K562 (cell line): ENCODE data around the gene BLOC1S3. TPM values are rescaled to one million over a fixed set of nuclear protein-coding genes. Genes with fewer than 3 reads are reported as not detected.

Experiments
- BRD9 ChIP-seq: fragments of 450-650 bp; IDR thresholded peaks from 2 replicates; pipeline ENCODE4 v1.6.1; 2018; ENCODE audit warnings: low read depth; ENCODE audit not compliant: partially characterized antibody
- CBX8 ChIP-seq: fragments of 200-600 bp; sonication (generic); IDR thresholded peaks from 2 replicates; pipeline ENCODE4 v1.6.1; 2012; ENCODE audit warnings: borderline replicate concordance, mixed run types, low read depth, mild to moderate bottlenecking, moderate library complexity, mixed read lengths, low read length, control low read depth, inconsistent platforms; ENCODE audit not compliant: poor library complexity, severe bottlenecking; ENCODE audit errors: extremely low read depth
- GABPB1 ChIP-seq: sonication (generic); formaldehyde crosslinking; IDR thresholded peaks from 2 replicates; pipeline ENCODE4 v1.8.0; 2022; ENCODE audit warnings: mild to moderate bottlenecking, missing genetic modification reagents
- IRF9 ChIP-seq: fragments of 450-650 bp; IDR thresholded peaks from 2 replicates; pipeline ENCODE4 v1.6.1; 2016; ENCODE audit warnings: missing biosample characterization, missing genetic modification characterization
- RNF2 ChIP-seq: sonication (generic); IDR thresholded peaks from 2 replicates; pipeline ENCODE4 v1.6.1; 2016
- SMAD1 ChIP-seq: fragments of 150-350 bp; IDR thresholded peaks from 2 replicates; pipeline ENCODE4 v1.6.1; 2014; ENCODE audit warnings: low read length, low read depth; ENCODE audit not compliant: partially characterized antibody
- SREBF1 ChIP-seq: fragments of 150-350 bp; IDR thresholded peaks from 2 replicates; pipeline ENCODE4 v1.6.1; 2014; ENCODE audit warnings: antibody characterized with exemption, low read depth, low read length, borderline replicate concordance
- TFAP4 ChIP-seq: sonication (generic); formaldehyde crosslinking; IDR thresholded peaks from 2 replicates; pipeline ENCODE4 v1.8.0; 2022; ENCODE audit warnings: missing genetic modification reagents, mild to moderate bottlenecking, moderate library complexity, borderline replicate concordance
- THRA ChIP-seq: fragments of 450-650 bp; IDR thresholded peaks from 2 replicates; pipeline ENCODE4 v1.6.1; 2017; ENCODE audit warnings: mild to moderate bottlenecking, moderate library complexity
- THRAP3 ChIP-seq: fragments of 450-650 bp; IDR thresholded peaks from 2 replicates; pipeline ENCODE4 v1.6.1; 2016; ENCODE audit warnings: mild to moderate bottlenecking, inconsistent platforms, borderline replicate concordance
- TSHZ1 ChIP-seq: fragments of 250-450 bp; sonication (Bioruptor Pico); IDR thresholded peaks from 2 replicates; pipeline ENCODE4 v1.4.0; 2020; ENCODE audit warnings: mild to moderate bottlenecking, moderate library complexity
- WHSC1 ChIP-seq: IDR thresholded peaks from one replicate; pipeline ENCODE4 v1.6.1; 2012; ENCODE audit warnings: low read length, control low read depth, inconsistent platforms
- ZBTB9 ChIP-seq: fragments of 450-650 bp; formaldehyde crosslinking; IDR thresholded peaks from 2 replicates; pipeline ENCODE4 v1.4.0; 2020; ENCODE audit warnings: mild to moderate bottlenecking, moderate library complexity
- ZKSCAN3 ChIP-seq: fragments of 250-450 bp; sonication (Bioruptor Pico); IDR thresholded peaks from 2 replicates; pipeline ENCODE4 v1.4.0; 2020
- ZNF277 ChIP-seq: fragments of 250-450 bp; sonication (Bioruptor Pico); IDR thresholded peaks from 2 replicates; pipeline ENCODE4 v1.8.0; 2022; ENCODE audit warnings: inconsistent platforms, mild to moderate bottlenecking, moderate library complexity, borderline replicate concordance
- ZNF766 ChIP-seq: fragments of 200-800 bp; sonication (Bioruptor generic); conservative IDR thresholded peaks from 2 replicates; pipeline ENCODE4 v1.6.1; 2016; ENCODE audit warnings: missing genetic modification characterization, missing compliant biosample characterization
- polyA plus RNA-seq, 8 experiments: library from polyadenylated mRNA; depleted of rRNA in 4 of 8; stranded (reverse) in 5 of 8; unstranded in 3 of 8; fragments of >200 nt; fragmentation: Nextera tagmentation in 2 of 8; fragmentation: Illumina TruSeq in 1 of 8; extraction: Ambion mirVana in 2 of 8; extraction: Trizol in 1 of 8; gene quantifications; 2 replicates each; pipeline versions ENCODE4 v1.2.1 to v1.2.3, GENCODE V29; 2011 to 2014; ENCODE audit warnings: inconsistent platforms in 1 of 8, missing spikeins in 1 of 8
- total RNA-seq, 7 experiments: library from RNA; depleted of rRNA in 6 of 7; stranded (reverse); fragments of >200 nt in 6 of 7; fragmentation: Illumina TruSeq in 2 of 7; extraction: Trizol in 2 of 7; gene quantifications; 2 replicates each; pipeline versions ENCODE4 v1.2.1 to v1.2.3, GENCODE V29; 2011 to 2021; ENCODE audit warnings: low replicate concordance in 1 of 7

The BLOC1S3 gene
- total and polyA plus RNA-seq, 9 of the 15 experiments (the other 6 are each of a cell fraction or from before 2014, with no cell fraction given), result 3.9 to 20.2 (median 10.4) TPM

- no peak for TF ChIP-seq WHSC1
- no peak for TF ChIP-seq RNF2
- TF ChIP-seq THRAP3, result no peak
- no peak for TF ChIP-seq BRD9
- TF ChIP-seq ZNF277, result no peak
- no peak for TF ChIP-seq THRA
- no peak for TF ChIP-seq TFAP4 (CRISPR knock-in tag)
- TF ChIP-seq ZBTB9 (CRISPR knock-in tag), result no peak
- TF ChIP-seq CBX8, result no peak
- TF ChIP-seq IRF9, result no peak
- no peak for TF ChIP-seq ZKSCAN3
- peak; percentile 29; the same call in 1 of the 2 replicates for TF ChIP-seq GABPB1 (CRISPR knock-in tag)
- no peak for TF ChIP-seq SREBF1
- TF ChIP-seq TSHZ1 (CRISPR knock-in tag), result no peak
- TF ChIP-seq SMAD1, result peak; percentile 61
- TF ChIP-seq ZNF766, result no peak
These were observed 698 bp downstream of the BLOC1S3 start (continued) for GRCh38 chr19:45179072-45179891.
